OCI-LY3 (cell line): ENCODE data around the gene CHRNA7.

ENCODE experiments used
- H2AFZ ChIP-seq: fragments of 200-600, 300-600 bp; shearing (Covaris generic); 2 replicates; pipeline ENCODE4 v1.6.0; 2014; ENCODE audit warnings: antibody characterized with exemption, low read depth, low read length
- H3K27ac ChIP-seq: fragments of 200-600, 300-600 bp; sonication (generic); 2 replicates; pipeline ENCODE4 v1.5.1; 2014; ENCODE audit warnings: mild to moderate bottlenecking, low read length, moderate library complexity, mixed read lengths
- H3K27me3 ChIP-seq: fragments of 200-600, 300-600 bp; sonication (generic); 2 replicates; pipeline ENCODE4 v1.6.1; 2014; ENCODE audit warnings: low read depth, low read length, mixed read lengths
- H3K36me3 ChIP-seq: fragments of 200-600, 300-600 bp; sonication (generic); replicated peaks from 2 replicates; pipeline ENCODE3; 2014; ENCODE audit warnings: low read depth, low read length, mixed read lengths
- H3K4me1 ChIP-seq: fragments of 300-600, 200-600 bp; sonication (generic); 2 replicates; pipeline ENCODE4 v1.6.1; 2014; ENCODE audit warnings: low read length, mixed read lengths
- H3K4me2 ChIP-seq: fragments of 200-600, 300-600 bp; sonication (generic); 2 replicates; pipeline ENCODE4 v1.6.1; 2014; ENCODE audit warnings: low read length, mixed read lengths
- H3K4me3 ChIP-seq: fragments of 300-600, 200-600 bp; sonication (generic); 2 replicates; pipeline ENCODE4 v1.5.1; 2014; ENCODE audit warnings: antibody characterized with exemption, mild to moderate bottlenecking, low read length, moderate library complexity
- H3K79me2 ChIP-seq: fragments of 300-600, 200-600 bp; shearing (Covaris generic); 2 replicates; pipeline ENCODE4 v1.6.1; 2014; ENCODE audit warnings: mild to moderate bottlenecking, low read length, mixed read lengths
- H3K9ac ChIP-seq: fragments of 300-600, 200-600 bp; shearing (Covaris generic); 2 replicates; pipeline ENCODE4 v1.6.0; 2014; ENCODE audit warnings: mild to moderate bottlenecking, low read length, moderate library complexity
- H3K9me3 ChIP-seq: fragments of 200-600, 300-600 bp; shearing (Covaris generic); 2 replicates; pipeline ENCODE4 v1.6.1; 2014; ENCODE audit warnings: low read length, mixed read lengths; ENCODE audit not compliant: insufficient read depth
- H4K20me1 ChIP-seq: fragments of 200-600, 300-600 bp; sonication (generic); 2 replicates; pipeline ENCODE4 v1.6.1; 2016; ENCODE audit warnings: low read length, mixed read lengths; ENCODE audit not compliant: insufficient read depth
- EZH2phosphoT487 ChIP-seq: fragments of 200-600 bp; shearing (Covaris generic); IDR thresholded peaks from 2 replicates; pipeline ENCODE4 v1.6.1; 2018; ENCODE audit warnings: antibody characterized with exemption, mixed run types, low read depth
- TF ChIP-seq, protein P1 (sequence below): fragments of 200-600, 300-600 bp; sonication (generic); IDR thresholded peaks from 2 replicates; pipeline ENCODE4 v1.5.1; 2014; ENCODE audit warnings: antibody characterized with exemption, low read length, low read depth

CHRNA7 gene

DNA sequence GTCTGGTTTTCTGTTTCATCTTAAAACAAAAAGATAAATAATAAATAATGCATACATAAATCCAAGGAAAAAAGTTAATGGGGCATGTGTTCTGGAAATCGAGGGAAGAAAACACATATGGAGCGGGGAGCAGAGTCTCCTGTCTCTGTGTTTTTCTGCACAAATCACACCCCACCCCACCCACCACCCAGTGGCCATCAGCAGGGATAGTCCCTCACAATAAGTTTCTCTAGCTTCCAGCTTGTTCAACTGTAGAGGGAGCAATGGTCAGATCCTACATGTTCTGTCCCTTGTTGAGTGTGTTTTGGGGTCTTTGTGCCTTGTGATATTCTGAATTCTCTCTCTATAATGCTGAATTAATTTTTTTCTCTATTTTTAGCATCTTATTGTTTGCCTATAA is 26.8 kb upstream of the CHRNA7 start:
- TF ChIP-seq EZH2phosphoT487, result no peak
- TF ChIP-seq, protein P1, sequence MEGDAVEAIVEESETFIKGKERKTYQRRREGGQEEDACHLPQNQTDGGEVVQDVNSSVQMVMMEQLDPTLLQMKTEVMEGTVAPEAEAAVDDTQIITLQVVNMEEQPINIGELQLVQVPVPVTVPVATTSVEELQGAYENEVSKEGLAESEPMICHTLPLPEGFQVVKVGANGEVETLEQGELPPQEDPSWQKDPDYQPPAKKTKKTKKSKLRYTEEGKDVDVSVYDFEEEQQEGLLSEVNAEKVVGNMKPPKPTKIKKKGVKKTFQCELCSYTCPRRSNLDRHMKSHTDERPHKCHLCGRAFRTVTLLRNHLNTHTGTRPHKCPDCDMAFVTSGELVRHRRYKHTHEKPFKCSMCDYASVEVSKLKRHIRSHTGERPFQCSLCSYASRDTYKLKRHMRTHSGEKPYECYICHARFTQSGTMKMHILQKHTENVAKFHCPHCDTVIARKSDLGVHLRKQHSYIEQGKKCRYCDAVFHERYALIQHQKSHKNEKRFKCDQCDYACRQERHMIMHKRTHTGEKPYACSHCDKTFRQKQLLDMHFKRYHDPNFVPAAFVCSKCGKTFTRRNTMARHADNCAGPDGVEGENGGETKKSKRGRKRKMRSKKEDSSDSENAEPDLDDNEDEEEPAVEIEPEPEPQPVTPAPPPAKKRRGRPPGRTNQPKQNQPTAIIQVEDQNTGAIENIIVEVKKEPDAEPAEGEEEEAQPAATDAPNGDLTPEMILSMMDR, result no peak

GRCh38 chr15:32004249-32004648 is 26.1 kb upstream of the CHRNA7 start:
- Histone ChIP-seq H3K9me3 (no peaks in the 10 kb centered on the region), H2AFZ (no peak overlapping the region), H3K9ac (no peak overlapping the region), H3K36me3 (no peaks in the 10 kb centered on the region), H3K79me2 (no peaks in the 10 kb centered on the region), H4K20me1 (no peaks in the 10 kb centered on the region), H3K27me3 (no peaks in the 10 kb centered on the region), H3K27ac (no peak overlapping the region), H3K4me3 (no peak overlapping the region), H3K4me2 (no peak overlapping the region), H3K4me1 (peaks cover 8% of the 10 kb centered on the region)
- no peak for TF ChIP-seq EZH2phosphoT487
- TF ChIP-seq, protein P1, result no peak

More for the DNA sequence above, 26.8 kb upstream of the CHRNA7 start:
- Histone ChIP-seq H3K4me1 (peaks cover 8% of the 10 kb centered on the region), H3K4me2 (no peak overlapping the region), H3K27me3 (no peaks in the 10 kb centered on the region), H3K36me3 (no peaks in the 10 kb centered on the region), H4K20me1 (no peaks in the 10 kb centered on the region), H3K9me3 (no peaks in the 10 kb centered on the region), H3K4me3 (no peak overlapping the region), H3K9ac (no peak overlapping the region), H2AFZ (no peak overlapping the region), H3K79me2 (no peaks in the 10 kb centered on the region), H3K27ac (no peak overlapping the region)

DNA sequence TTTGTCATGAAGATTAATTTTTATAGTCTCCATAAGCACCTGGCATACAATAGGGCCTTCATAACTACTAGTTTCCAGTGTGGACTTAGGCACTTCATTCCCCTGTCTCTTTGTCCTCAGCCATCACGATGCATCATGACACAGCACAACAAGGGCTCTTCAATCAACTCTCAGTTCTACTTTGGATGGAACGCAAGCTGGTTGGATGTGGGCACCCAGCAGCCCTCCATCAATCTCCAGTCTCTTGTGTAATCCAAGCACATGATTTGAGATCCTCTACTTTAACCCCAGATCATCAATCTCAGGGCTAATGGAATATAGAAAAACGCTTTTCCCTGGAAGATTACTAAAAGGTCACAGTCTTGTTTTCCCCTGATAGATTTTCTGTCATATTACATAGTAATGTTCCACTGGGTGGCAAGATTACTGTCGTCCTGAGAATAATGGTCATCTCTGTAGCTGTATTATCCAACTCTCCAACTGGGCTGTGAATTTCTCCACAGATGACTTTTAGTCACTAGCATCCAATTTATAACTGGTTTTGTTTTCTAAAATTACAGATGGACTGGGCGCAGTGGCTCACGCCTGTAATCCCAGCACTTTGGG is 22.9 kb upstream of the CHRNA7 start:
- Histone ChIP-seq H4K20me1 (no peaks in the 10 kb centered on the region), H3K79me2 (no peaks in the 10 kb centered on the region), H3K27me3 (no peaks in the 10 kb centered on the region), H3K4me3 (no peak overlapping the region), H3K27ac (no peak overlapping the region), H2AFZ (no peak overlapping the region), H3K9me3 (no peaks in the 10 kb centered on the region), H3K36me3 (no peaks in the 10 kb centered on the region), H3K9ac (no peak overlapping the region), H3K4me1 (peaks cover 8% of the 10 kb centered on the region), H3K4me2 (no peak overlapping the region)
- TF ChIP-seq EZH2phosphoT487, result no peak
- TF ChIP-seq, protein P1, result no peak

DNA sequence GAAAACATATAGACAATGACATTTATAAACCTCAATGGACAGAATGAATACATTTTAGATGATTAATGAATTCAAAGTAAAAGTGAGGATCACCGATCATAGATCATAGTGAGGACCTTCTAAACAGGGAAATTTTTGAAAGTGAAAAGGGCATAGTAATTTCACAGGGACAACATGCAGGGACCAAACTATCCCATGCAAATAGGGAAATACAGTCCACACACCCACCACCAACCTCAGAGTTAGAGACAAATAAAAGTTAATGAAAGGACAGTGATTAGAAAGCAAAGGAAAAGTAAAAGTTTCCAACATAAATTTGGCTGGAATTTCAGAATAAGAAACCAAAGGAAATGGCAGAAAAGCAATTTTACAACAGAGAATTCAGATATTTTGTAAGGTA is 15.4 kb upstream of the CHRNA7 start:
- no peak overlapping the region for H2AFZ ChIP-seq
- no peak overlapping the region for H3K4me2 ChIP-seq
- no peak overlapping the region for H3K27ac ChIP-seq
- no peaks in the 10 kb centered on the region for H3K36me3 ChIP-seq
- no peak for TF ChIP-seq EZH2phosphoT487
- no peaks in the 10 kb centered on the region for H3K79me2 ChIP-seq
- no peaks in the 10 kb centered on the region for H3K27me3 ChIP-seq
- no peak overlapping the region for H3K9ac ChIP-seq
- H3K4me3 ChIP-seq, result no peak overlapping the region
- H3K9me3 ChIP-seq, result no peaks in the 10 kb centered on the region
- H4K20me1 ChIP-seq, result no peaks in the 10 kb centered on the region
- no peaks in the 10 kb centered on the region for H3K4me1 ChIP-seq
